ENCODE measurements around the gene HLX.

HLX gene

DNA sequence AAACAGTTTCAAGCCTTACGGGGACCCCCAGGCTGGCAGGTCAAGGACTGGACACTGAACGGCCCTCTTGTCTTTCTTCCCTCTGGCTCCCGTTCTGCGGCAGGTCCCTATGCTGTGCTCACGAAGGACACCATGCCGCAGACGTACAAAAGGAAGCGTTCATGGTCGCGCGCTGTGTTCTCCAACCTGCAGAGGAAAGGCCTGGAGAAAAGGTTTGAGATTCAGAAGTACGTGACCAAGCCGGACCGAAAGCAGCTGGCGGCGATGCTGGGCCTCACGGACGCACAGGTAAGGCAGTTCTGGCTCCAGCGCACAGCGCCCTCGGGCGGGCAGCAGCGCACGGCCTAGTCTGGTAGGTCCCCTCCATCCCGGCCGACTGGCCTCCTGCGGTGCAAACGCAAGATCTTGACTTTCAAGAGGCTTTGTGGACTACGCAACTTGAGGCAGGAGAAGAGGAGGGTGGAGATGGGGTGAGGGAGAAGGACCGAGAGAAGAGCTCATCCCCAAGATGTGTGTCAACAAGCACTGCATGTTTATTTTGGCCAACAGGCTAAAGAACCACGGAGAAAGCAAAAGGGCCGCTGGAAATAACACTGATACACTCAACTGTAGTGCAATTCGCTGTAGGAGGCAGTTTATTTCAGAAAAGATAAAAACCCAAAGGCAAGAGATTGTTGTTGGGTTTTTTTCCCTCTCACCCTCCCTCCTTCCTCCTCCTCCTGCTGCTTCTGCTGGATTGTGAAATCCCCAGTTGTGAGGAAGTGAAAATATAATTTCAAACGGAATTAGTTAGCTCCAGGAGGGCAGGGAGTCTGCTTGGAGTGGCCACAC is 3.0 kb downstream of the HLX start:
- DNase-seq: no peak

- DNase-seq: no peak
Measured at GRCh38 chr1:220884109-220884980, 5.1 kb downstream of the HLX start.

DNA sequence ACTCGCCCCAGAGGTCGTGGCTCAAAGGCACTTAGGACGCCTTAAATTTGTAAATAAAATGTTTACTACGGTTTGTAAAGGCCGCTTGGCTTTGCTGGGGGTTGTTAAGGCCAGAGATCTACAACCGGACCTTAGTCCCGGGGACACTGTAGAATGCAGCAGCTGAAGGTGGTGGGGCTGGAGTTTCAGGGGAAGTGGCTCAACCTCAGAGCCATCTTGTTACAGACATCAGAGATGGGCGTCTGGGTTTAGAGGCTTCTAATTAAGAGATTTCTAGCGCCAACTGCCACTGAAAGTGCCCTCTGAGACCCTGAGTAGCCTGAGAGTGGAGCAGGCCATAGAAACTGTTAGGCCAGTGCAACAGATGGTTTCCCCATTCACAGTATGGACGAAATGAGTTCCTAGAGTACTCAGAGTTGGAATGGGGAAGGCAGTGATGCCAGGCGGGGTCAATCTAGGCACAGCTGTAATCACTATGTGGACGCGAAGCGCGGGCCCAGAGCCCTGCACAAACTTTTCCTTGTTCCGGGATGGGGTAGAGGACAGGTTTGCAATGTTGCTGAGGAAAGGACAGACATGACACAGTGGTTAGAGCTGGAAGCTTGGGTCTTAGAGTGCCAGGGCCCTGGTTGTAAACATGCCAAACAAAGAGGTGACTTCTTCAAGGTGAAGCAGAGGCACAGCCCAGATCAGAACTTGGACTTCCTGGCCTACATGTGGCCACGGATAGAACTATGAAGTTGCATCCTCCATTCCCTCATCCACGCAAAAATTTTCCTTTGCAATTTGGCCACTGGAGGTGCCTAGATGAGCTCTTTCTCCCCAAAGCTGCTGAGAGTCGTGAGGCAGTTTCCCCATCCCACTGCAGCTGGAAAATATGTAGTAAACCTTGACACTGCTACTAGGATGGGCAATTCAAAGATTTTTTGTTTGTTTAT is 6.0 kb downstream of the HLX start:
- no peak for DNase-seq

DNA sequence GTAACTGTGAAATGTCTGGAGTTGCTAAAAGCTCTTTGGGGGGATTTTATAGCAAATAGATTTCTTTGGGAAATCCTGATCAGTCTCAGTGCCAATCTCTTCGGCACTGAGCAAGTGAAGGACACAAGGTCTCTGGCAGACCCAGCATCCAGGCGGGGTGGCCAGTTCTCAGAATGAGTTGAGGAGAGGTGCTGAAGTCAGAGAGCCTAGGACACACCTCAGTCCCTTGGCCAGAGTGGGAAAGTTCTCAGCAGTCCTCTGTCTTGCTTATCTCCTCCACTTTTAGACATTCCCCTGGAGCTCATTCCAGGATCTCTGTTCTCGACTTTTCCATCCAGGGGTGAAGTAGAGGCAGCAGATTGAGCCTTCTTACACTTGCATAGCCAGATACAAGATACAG is 6.7 kb downstream of the HLX start:
- no peak for DNase-seq

GRCh38 chr1:220886470-220887201 is 7.4 kb downstream of the HLX start:
- DNase-seq: no peak

- DNase-seq: no peak
Measured at GRCh38 chr1:220887202-220887519, 7.9 kb downstream of the HLX start.

DNA sequence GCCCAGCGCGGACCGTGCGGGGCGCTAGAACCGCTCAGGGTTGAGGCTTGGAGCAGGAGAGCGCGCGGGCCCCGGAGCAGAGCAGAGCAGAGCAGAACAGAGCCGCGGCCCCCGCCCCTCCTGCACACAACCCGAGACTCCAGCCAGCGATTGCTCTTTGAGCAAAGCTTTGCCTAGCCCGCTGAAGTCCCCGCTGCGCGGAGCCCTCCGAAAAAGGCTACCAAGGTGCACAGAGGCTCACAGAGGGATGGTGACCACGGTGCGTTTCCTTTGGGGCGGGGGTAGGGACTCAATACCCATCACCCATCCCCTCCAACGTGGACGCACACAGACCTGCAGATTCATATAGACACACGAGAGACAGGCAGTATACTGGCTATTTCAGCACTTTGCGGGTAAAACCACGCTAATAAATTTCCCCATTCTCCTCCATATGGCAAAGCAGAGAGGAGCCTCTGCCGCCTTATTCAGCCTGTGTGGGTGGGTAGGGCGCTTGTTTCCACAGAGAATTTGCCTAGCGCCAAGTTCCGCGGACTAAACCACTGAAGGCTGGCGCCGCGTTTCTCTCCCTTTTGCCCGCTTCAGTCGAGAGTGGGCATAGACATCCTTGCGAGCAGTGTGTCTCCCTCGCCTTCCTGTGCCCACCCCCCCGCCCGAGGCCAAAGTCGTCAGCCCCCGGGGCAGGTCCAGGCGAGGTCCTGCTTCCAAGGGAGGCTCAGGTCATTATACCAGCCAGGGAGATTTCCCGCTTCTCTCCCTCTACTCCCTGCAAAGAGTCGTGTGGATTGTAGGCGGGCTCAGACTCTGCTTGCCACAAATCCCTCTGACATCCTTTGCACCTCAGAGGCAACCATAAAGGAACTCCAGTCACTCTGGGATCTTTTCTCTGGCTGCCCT is 8.5 kb downstream of the HLX start:
- DNase-seq: no peak

DNA sequence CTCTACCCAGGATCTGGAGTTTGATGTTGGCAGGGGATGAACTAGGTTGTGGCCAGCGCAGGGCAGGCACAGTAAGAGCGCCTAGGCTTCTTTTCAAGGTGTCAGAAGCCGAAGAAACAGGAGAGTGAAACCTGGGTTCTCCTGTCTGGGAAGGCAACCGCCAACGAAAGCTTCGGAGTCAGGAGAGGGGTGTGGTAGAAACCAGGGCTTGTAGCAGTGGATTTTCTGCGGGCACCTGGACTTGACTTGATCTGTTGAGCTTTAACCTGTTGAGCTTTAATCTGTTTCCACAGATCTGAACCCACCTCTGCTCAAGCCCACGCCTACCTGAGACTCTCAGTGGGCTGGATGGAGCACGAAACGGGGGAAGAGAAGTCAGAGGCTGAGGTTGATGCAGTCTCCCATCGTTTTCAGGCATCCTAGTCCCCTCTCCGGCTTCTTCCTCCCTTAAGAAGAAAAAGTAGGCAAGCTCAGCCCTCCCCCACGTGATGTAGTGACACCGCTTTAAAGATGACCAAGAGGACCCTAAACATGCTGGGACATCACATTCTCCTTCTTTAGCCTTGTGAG is 9.3 kb downstream of the HLX start:
- no peak for DNase-seq

GRCh38 chr1:220889333-220889732 is 10.1 kb downstream of the HLX start:
- DNase-seq: no peak

DNA sequence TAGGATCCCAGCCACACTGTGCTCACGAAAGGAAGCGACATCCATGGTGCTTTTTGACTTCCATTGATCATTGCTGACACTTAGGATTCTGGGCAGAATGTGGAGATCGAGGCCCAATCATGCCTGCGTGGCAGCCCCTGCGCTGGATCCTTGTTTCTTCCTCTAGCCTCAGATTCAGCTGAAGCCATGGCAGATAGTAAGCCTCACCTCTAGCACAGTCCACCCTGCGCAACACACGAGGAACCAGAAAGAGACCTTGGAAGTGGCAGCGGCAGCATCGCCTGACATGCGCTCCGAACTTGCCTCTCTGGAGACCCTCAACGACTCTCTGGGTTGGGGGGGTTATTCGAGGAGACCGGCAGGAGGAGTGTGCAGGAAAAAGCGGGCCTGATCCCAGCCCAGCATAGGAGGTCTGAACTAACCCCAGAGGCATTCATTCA is 10.6 kb downstream of the HLX start:
- no peak for DNase-seq

DNA sequence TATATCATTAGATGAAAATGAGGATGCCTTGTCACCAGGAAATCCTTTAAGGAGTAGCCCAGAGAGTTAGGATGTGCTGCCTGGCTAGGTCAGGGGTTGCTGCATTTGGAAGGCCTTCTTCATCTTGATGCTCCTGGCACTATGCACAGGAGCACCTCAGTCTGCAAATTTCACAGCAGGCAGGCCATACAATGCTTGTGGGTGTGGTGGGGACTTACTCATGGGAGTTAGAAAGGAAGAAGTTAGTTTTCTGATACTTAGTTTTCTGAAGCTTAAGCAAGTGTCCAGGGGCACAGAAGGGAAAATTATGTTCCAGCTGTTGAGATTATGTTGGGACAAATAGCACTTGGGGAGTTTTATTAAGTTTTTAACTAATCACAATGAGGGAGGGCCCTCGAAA is 11.4 kb downstream of the HLX start:
- no peak for DNase-seq

DNA sequence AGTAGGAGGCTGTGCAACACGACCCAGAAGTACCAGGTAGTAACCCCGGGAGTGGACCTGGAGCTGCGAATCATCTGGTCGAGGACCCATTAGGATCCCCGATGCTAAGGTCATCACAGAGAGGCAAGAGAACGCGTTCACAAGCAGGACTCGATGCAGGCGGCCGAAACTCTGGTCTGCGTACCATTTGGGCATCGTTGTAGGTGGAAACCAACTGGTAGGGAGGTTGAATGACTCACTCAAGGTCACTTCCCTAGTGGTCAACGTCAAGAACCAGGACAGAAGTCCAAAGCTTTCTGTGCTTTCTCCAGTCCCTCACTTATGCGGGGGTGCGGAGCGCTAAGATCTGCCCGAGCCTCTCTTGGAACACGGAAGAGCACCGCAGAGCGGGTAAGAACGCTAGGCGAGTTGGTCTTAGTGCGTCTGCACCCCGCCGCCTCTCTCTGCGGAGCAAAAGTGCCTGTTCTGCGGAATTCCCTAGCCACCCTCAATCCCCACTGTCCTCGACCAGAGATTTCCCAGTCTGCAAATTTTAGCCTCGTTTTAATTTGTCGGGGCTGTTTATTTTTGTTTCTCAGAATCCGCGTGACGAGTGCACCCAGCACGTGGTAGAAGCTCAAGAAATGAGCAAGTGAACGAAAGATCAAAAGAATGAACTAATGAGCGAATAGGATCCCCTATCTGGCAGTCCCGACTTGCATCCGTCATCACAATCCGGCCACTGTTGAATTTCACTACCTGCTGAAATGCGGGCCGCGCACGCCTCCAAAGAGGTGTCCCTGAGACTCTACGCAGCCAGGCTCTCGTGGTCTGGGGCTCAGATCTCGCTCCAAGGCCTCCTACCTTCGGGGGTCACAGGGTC is 12.2 kb downstream of the HLX start:
- no peak for DNase-seq

- DNase-seq: no peak
Measured at GRCh38 chr1:220892086-220892376, 12.8 kb downstream of the HLX start.

GRCh38 chr1:220892997-220893700 is 13.9 kb downstream of the HLX start:
- no peak for DNase-seq

DNA sequence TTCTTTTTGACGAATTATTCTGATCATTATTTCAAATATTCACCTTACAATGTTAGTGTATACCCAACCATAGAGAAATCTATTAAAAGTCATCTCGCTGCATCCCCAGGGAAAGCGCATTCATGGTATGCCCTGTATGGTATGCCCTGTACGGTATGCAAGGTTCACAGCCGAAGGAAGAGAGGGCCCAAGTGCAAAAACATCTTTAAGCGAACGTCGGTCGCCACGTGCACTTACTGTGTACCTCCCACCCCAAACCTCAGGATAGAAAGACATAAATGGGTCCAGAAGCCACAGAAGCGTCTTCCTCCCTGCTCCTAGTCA is 14.4 kb downstream of the HLX start:
- DNase-seq: no peak

GRCh38 chr1:220894025-220894923 is 15.0 kb downstream of the HLX start:
- no peak for DNase-seq

GRCh38 chr1:220894924-220895256 is 15.6 kb downstream of the HLX start:
- DNase-seq: no peak

- DNase-seq: no peak
Measured at GRCh38 chr1:220895412-220895946, 16.2 kb downstream of the HLX start.
